Nephron (organoid): ENCODE data around the gene EXOG.

Source experiments
- H3K27ac Mint-ChIP-seq, 3 experiments: 2 replicates each; pipeline ENCODE4 v1.8.0; 2020; ENCODE audit warnings: mixed read lengths in 3 of 3, mild to moderate bottlenecking in 2 of 3, moderate library complexity in 1 of 3
- H3K27me3 Mint-ChIP-seq: 2 replicates; pipeline ENCODE4 v1.8.0; 2021; ENCODE audit warnings: low read depth, mild to moderate bottlenecking, moderate library complexity, mixed read lengths
- H3K36me3 Mint-ChIP-seq: 2 replicates; pipeline ENCODE4 v1.8.0; 2020; ENCODE audit warnings: low read depth, mixed read lengths
- H3K4me1 Mint-ChIP-seq: 2 replicates; pipeline ENCODE4 v1.8.0; 2020; ENCODE audit warnings: mixed read lengths
- H3K4me3 Mint-ChIP-seq, 3 experiments: 2 replicates each; pipeline ENCODE4 v1.8.0; 2020; ENCODE audit warnings: mild to moderate bottlenecking in 3 of 3, mixed read lengths in 3 of 3, moderate library complexity in 2 of 3
- H3K9me3 Mint-ChIP-seq: 2 replicates; pipeline ENCODE4 v1.8.0; 2020; ENCODE audit warnings: mixed read lengths
- CTCF ChIP-seq, 3 experiments: fragments of 200-600 bp; sonication (generic); IDR thresholded peaks; one replicate each; pipeline ENCODE4 v1.5.0; 2021; ENCODE audit warnings: antibody characterized with exemption in 3 of 3; ENCODE audit not compliant: unreplicated experiment in 3 of 3

Gene EXOG

GRCh38 chr3:38490281-38491030 lies 5.7 kb upstream of the EXOG start:
- H3K27me3 Mint-ChIP-seq, result no peaks in the 10 kb centered on the region
- peak overlapping the region; percentile 13 to 88 (median 61) for H3K27ac Mint-ChIP-seq
- TF ChIP-seq CTCF (IDR thresholded peaks at IDR 0.05; ENCODE audit: unreplicated experiment in 3 of 3), result no peak
- H3K9me3 Mint-ChIP-seq, result no peaks in the 10 kb centered on the region
- peak overlapping the region in 1 of 3 experiments; percentile 3 for H3K4me3 Mint-ChIP-seq
- H3K36me3 Mint-ChIP-seq, result peaks cover 25% of the 10 kb centered on the region
- peaks cover 34% of the 10 kb centered on the region for H3K4me1 Mint-ChIP-seq

- TF ChIP-seq CTCF (IDR thresholded peaks at IDR 0.05; ENCODE audit: unreplicated experiment in 3 of 3), result no peak
- peaks cover 34% of the 10 kb centered on the region for H3K4me1 Mint-ChIP-seq
- H3K9me3 Mint-ChIP-seq, result no peaks in the 10 kb centered on the region
- peaks cover 21% of the 10 kb centered on the region for H3K36me3 Mint-ChIP-seq
- H3K27me3 Mint-ChIP-seq, result no peaks in the 10 kb centered on the region
- H3K27ac Mint-ChIP-seq, result peak overlapping the region in 1 of 3 experiments; percentile 63
- H3K4me3 Mint-ChIP-seq, result no peak overlapping the region
These were observed 4.9 kb upstream of the EXOG start for GRCh38 chr3:38491215-38491614.

DNA sequence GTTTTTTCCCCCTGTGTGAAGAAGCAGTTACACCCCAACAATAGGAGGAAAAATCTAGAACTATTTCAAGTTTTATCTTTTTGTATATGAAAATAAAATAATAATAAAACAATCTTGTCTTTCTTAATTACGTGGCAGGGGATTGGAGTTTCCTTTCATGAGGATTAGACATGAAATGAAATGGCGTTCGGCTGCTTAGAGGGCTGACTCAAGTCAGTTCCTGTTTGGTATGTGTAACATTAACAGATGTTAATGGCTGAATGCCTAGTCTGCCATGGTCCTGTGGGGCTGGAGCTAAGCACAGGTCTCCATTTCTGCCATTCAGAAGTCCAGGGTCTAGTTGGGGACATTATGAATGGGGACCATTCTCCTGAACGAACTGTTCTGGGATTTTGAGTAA lies 3.1 kb upstream of the EXOG start:
- H3K4me3 Mint-ChIP-seq, result peak overlapping the region in 2 of 3 experiments; percentile 28 to 43
- no peaks in the 10 kb centered on the region for H3K9me3 Mint-ChIP-seq

DNA sequence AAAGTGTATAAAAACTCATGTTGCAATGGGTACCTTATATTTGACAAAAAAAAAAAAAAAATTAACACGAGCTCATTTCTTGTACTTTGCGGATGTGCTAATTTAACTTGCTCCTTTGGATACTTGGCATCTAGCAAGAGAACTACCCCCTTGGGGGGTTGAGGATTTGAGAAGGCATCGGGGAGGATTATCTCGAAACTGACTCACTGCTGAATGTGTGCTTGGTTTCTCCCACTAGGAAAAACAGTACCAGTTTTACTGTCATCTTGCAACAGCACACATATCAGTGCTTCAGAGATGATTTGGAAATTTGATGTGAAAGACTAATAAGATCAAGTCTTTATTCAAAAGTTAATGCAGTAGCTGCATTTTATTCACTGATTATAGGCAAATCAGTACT lies 891 bp downstream of the EXOG start:
- Mint-ChIP-seq H3K4me3 (peak overlapping the region; percentile 91 to 93 (median 91)), H3K4me1 (peaks cover 34% of the 10 kb centered on the region), H3K27me3 (no peaks in the 10 kb centered on the region), H3K36me3 (peaks cover 22% of the 10 kb centered on the region), H3K27ac (peak overlapping the region; percentile 71 to 91 (median 91)), H3K9me3 (no peaks in the 10 kb centered on the region)
- TF ChIP-seq CTCF (IDR thresholded peaks at IDR 0.05; ENCODE audit: unreplicated experiment in 3 of 3), result no peak

More for the DNA sequence above, 3.1 kb upstream of the EXOG start:
- Mint-ChIP-seq H3K36me3 (peaks cover 13% of the 10 kb centered on the region), H3K27me3 (no peaks in the 10 kb centered on the region), H3K4me1 (peaks cover 38% of the 10 kb centered on the region), H3K27ac (peak overlapping the region; percentile 55 to 83 (median 78))
- TF ChIP-seq CTCF (IDR thresholded peaks at IDR 0.05; ENCODE audit: unreplicated experiment in 3 of 3), result no peak

DNA sequence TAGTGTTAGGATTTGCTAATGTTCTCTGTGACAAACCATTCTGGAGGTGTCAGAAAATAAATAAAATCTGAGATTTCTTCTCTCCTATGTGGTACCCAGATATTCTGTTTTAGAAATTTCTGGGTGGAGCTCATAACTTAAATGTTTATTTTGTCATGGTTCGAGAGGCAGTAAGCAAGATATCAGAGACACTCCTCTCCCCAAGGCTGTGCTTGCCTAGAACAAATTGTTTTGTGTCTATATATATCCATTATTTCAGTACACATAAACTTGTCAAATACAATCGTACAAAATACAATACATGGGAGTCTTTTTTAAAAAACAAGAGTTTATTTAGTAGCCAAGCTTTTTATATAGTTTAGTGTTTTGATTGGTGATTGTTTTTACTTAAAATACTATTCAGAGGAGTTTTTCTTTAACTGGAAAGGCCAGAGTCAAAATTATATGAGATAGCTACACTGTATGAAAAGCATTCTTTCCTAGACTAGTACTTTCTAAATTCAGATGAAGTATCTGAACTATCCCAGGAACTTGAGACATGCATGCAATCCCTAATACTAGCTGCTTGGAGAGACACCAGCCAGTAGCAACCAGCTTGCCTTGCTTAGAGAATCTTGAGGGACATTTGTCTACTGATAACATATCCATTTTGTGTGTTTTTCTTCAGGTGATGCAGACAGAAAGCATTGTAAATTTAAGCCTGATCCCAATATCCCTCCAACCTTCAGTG lies 4.7 kb downstream of the EXOG start:
- Mint-ChIP-seq H3K36me3 (peaks cover 29% of the 10 kb centered on the region), H3K4me1 (peaks cover 24% of the 10 kb centered on the region), H3K9me3 (no peaks in the 10 kb centered on the region), H3K27me3 (no peaks in the 10 kb centered on the region), H3K27ac (no peak overlapping the region), H3K4me3 (no peak overlapping the region)
- no peak for TF ChIP-seq CTCF (IDR thresholded peaks at IDR 0.05; ENCODE audit: unreplicated experiment in 3 of 3)
